CMK (cell line): ENCODE measurements around the gene SCAPER.
"Not testable (repeated sequence)": the region's sequence is repeated elsewhere in the genome, so short reads cannot be mapped to it uniquely, and the experiment has no call there.

ENCODE experiments used
- DNase-seq: peaks from one replicate; pipeline ENCODE4 v3.0.0-alpha.2; 2010; ENCODE audit warnings: low read depth

Gene SCAPER

GRCh38 chr15:76861815-76862397 is 43.2 kb downstream of the SCAPER start:
- no peak for DNase-seq

- DNase-seq: no peak
These were observed 44.9 kb downstream of the SCAPER start for GRCh38 chr15:76860201-76860600.

GRCh38 chr15:76850367-76850766 is 54.8 kb downstream of the SCAPER start:
- not testable (repeated sequence) for DNase-seq

DNA sequence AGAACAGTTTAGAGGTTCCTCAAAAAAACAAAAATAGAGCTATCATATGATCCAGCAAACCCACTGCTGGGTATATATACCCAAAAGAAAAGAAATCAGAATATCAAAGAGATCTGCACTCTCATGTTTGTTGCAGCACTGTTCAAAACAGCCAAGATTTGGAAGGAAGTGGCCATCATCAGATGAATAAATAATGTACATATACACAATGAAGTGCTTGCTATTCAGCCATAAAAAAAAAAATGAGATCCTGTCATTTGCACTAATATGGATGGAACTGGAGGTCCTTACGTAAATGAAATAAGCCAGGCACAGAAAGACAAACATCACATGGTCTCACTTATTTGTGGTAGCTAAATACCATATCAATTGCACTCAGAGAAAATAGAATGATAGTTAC is 58.4 kb downstream of the SCAPER start:
- no peak for DNase-seq

DNA sequence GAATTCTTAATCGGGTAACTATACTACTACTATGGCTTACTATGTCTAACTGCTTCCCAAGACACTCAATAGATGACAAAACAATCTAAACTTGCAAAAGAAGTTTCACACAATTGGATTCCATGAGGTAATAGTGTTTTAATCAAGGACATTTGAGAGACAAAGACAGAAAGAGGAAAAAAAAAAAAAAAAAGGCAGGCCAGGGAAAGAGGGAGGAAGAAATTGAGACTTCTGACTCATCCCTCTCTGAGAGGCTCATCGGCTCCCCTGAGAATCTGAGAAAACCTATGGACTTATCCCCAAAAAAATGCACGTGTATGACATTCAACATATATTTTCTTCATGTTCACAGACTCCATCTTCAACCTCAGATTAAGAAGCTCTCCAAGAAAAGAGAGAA is 61.0 kb downstream of the SCAPER start:
- DNase-seq: no peak

- no peak for DNase-seq
These were observed 61.9 kb downstream of the SCAPER start for GRCh38 chr15:76843269-76843668.

DNA sequence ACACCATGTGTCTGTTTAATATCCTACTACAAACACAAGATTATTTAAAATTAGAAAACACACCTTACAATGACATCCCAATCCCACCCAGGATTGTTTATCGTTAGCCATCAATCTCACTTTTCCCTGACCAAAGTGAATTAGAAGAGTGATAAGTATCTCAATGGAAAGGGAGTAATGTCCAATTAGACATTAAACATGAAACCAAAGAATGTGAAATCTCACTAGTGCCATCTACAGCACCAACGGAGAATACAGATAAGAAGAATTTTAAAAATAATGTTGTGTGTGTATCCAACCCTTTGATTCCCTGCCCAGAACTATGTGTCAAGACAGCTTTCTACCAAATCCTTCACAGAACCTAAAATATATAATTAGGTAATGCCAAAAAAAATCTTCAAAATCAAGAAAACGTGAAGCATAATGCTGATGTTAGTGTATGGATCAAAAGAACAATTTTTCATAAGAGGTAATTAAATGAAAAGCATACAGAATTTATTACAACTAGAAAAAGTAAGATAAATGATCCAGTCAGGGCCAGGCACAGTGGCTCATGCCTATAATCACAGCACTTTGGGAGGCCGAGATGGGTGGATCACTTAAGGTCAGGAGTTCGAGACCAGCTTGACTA is 64.2 kb downstream of the SCAPER start:
- DNase-seq: no peak

DNA sequence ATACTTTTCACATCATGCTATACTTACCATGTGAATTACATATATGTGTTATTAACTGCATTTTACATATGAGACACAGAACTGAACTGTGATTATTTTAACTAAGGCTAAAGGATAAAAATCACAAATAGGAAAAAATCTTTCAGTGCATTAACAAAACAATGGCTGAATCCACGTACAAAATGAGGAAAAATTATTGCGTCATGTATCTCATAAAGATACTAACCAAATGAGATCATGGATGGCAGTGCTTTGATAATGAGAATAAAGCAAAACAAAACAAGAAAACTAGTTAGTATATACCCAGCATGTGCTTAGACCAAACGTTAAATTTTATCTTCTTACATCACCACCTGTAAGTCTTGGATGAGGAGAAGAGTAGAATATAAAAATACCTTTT is 66.0 kb downstream of the SCAPER start:
- DNase-seq: no peak

DNA sequence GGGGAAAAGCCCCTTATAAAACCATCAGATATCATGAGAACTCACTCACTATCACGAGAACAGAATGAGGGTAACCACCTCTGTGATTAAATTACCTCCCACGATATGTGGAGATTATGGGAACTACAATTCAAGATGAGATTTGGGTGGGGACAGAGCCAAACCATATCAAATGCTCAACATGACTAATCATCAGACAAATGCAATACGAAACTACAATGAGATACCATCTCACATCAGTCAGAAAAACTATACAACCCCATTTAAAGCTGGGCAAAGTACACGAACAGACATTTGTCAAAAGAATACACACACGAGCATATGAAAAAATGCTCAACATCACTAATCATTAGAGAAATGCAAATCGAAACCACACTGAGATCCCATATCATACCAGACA is 67.7 kb downstream of the SCAPER start:
- DNase-seq: no peak

GRCh38 chr15:76829939-76830338 is 75.2 kb downstream of the SCAPER start:
- DNase-seq: no peak

DNA sequence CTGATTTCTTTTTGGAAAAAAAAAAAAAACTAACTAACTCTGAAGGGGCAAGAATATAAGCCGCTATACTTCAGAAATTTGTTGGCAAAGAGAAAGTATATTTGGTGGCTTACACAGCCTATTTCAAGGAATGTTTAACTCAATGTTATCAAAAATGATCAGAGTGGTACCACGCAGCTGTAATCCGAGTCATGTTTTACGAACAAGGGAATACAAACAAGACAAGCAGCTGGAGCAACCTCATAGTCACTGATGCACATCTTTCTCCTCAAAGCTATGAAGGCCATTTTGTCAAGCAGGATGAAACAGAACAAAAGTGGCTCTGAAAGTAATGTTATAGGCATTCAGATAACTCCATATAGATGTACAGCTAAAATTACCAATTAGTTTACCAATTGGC is 81.2 kb downstream of the SCAPER start:
- no peak for DNase-seq

DNA sequence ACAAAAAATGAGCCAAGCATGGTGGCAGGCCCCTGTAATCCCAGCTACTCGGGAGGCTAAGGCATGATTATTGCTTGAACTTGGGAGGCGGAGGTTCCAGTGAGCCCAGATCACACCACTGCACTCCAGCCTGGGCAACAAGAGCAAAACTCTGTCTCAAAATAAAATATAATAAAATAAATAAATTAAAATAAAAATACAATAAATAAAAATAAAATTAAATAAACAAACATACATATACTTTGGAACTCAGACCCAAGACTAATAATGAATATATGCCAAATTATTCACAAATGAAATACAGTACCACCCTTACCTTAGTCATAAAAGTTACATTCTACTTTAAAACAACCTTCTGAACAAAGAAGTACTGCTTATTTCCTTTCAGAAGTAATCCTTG is 81.8 kb downstream of the SCAPER start:
- DNase-seq: no peak

- DNase-seq: not testable (repeated sequence)
These were observed 86.2 kb downstream of the SCAPER start for GRCh38 chr15:76818926-76819325.

GRCh38 chr15:76815421-76815820 is 89.7 kb downstream of the SCAPER start:
- no peak for DNase-seq

DNA sequence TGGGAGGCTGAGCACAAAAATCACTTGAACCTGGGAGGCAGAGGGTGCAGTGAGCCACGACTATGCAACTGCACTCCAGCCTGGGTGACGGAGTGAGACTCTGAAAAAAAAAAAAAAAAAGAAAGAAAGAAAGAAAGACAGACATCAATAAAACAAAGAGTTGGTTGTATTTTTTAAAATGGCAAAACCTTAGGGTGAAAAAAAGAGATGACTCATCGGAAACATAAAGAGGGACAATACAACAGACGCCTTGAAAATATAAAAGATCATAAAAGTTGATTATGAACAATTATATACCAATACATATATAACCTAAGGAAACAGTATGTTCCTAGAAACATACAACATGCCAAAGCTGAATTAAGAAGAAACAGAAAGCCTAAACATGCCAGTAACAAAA is 92.8 kb downstream of the SCAPER start:
- DNase-seq: no peak

DNA sequence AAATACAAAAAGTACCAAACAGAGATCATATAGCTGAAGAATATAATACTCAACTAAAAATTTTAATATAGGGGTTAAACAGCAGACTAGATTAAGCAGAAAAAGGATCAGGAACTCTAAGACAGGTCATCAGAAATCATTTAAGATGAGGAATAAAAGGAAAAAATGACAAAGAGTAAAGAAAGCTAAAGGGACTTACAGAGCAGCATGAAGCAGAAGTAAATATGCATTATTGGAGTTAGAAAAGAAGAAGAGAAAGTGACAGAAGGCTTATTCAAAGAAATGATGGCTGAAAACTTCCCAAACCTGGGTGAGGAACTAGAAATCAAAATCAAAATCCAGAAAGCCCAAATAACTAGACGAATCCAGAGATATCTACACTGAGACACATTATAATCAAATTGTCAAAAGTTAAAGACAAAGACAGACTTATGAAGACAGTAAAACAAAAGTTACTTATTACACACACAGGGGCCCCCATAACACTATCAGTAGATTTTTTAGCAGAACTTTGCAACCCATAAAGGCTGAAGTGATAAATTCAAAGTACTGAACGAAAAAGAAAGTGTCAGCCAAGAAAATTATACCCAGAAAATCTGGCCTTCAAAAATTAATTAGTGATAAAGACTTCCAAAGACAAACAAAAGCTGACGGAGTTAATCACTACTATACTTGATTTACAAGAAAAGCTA is 95.6 kb downstream of the SCAPER start:
- DNase-seq: no peak

DNA sequence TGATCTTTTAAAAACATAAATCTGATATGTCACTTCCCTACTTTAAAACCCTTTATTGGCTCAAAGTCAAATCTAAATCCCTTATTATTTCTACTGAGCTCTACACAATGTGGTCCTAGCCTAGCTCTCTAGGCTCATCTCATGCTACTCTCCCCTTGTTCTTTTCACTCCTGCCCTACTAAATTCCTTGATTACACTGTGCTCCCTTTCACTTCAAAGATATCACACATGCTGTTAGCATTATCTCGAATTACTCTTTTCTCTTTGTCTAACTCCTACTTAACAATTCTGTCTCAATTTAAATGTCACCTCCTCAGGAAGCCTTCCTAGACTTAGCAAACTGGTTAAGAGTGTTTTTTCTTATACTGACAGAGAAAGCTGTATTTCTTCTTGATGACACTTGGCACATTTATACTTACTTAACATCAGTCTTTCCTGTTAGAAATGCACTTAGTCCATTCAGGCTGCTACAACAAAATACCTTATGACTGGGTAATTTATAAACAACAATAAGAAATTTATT is 102.0 kb downstream of the SCAPER start:
- DNase-seq: no peak

DNA sequence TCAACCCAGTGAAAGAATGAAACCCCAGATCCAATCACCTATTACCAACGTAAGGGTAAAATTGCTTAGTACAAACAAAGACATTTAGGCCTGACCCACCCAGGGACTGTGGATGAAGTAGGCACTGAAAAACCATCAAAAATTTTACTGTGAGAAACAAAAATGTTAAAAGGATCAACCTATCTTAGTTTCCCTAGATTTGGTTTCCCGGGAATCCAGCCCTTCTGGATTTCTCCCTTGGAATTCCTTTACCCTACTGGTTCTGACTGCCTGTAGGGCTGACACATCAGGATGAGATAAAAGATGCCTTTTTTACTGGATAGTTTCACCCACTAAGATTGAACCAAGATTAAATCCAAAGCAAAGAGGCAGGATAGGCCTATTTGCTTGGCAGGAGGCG is 102.7 kb downstream of the SCAPER start:
- no peak for DNase-seq

- DNase-seq: no peak
These were observed 105.4 kb downstream of the SCAPER start for GRCh38 chr15:76799760-76800159.

DNA sequence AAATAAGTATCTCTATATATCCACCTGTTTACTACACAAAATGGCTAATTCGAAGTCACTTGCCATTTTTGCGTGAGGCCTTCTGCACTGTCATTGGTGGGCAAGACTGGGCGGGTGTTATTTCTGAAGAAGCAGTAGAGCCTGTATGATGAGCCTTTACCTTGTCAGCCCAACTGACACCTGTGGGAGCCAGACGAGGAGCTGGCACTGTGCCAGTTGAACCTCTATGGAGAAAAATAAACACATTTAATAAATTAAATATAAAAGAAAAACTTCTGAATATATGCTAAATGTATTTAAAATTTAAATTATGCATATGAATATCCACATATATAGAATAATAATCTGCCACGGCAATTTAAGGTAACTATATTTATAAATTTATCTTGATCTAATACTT is 109.9 kb downstream of the SCAPER start:
- no peak for DNase-seq

DNA sequence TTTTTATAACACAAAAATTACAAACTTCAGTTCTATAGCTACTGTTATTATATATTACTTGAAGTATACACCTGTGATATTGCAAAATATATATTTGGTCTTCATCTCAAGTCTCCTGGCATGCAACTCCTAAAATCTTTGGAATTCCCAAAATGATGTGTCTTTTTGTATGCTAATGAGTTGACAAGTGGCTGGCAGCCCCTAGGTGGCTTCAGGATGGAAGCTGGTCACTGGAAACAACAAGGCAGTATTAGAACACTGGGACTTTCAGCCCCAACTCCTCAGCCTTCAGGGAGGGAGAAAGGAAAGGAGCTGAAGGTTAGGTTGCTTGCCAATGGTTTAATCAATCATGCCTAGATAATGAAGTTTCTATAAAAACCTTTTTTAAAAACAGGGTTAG is 112.0 kb downstream of the SCAPER start:
- DNase-seq: no peak

GRCh38 chr15:76791511-76791910 is 113.6 kb downstream of the SCAPER start:
- no peak for DNase-seq

- DNase-seq: no peak
These were observed 117.9 kb downstream of the SCAPER start for GRCh38 chr15:76787273-76787672.

DNA sequence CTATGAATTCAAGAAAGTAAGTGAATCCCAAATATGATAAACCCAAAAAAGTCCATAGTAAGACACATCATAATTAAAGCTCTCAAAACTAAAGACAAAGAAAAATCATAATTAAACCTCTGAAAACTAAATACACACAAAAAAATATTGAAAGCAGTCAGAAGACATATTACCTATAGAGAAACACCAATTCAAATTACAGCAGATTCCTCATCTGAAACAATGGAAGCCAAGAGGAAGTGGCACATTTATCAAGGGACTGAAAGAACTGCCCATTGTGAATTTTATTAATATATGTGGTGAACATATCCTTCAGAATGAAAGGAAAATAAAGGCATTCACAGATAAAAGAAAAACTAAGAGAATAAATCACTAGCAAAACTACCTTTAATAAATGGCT is 128.2 kb downstream of the SCAPER start:
- no peak for DNase-seq
